Measurements from ENCODE around the gene UST. TPM values are rescaled to one million over a fixed set of nuclear protein-coding genes. Genes with fewer than 3 reads are reported as not detected.

The UST gene
- total RNA-seq, 2 experiments from 2014 or later, result 1.4 to 4.1 TPM

- Histone ChIP-seq H3K9me3 (ENCODE audit: low read length) (no peaks in the 10 kb centered on the region), H3K36me3 (ENCODE audit: insufficient read depth, low read length) (no peaks in the 10 kb centered on the region), H3K9me2 (ENCODE audit: insufficient read depth, low read length) (no peaks in the 10 kb centered on the region), H3K4me1 (ENCODE audit: insufficient read depth, low read length, poor library complexity, severe bottlenecking) (no peaks in the 10 kb centered on the region), H4K20me1 (ENCODE audit: insufficient read depth, low read length) (no peaks in the 10 kb centered on the region), H3K27ac (ENCODE audit: low read depth, low read length, poor library complexity, severe bottlenecking) (no peak overlapping the region), H3K4me2 (ENCODE audit: low read length) (no peak overlapping the region), H2AFZ (ENCODE audit: low read length) (no peak overlapping the region), H3K4me3 (ENCODE audit: low read depth, low read length, poor library complexity, severe bottlenecking) (no peak overlapping the region), H3K79me2 (ENCODE audit: insufficient read depth, low read depth, low read length) (no peaks in the 10 kb centered on the region)
- DNase-seq (ENCODE audit: low spot score), result no peak
- no TSS peak for BruUV-seq (replicated peaks)
- TF ChIP-seq EZH2phosphoT487 (IDR thresholded peaks at IDR 0.05; ENCODE audit: borderline replicate concordance, low read depth, low read length), result no peak
- no peak for TF ChIP-seq CTCF (conservative IDR thresholded peaks at IDR 0.05; ENCODE audit: low read length)
- ChIA-PET CTCF (ENCODE audit: unreplicated experiment) (interaction anchor here (1.1 kb wide), 1 partner anchor 9 kb away, joined by 3 read pairs; no protein-coding TSS in a partner anchor), POLR2A (interaction anchor here (0.5 kb wide), 1 partner anchor 16 kb away, joined by 3 read pairs; no protein-coding TSS in a partner anchor)
- intact Hi-C loops (cut with micrococcal nuclease; ENCODE audit: unreplicated experiment), result no loop called here
These were observed 78.1 kb downstream of the UST start for GRCh38 chr6:148824960-148825359.

- Histone ChIP-seq H3K9me3 (ENCODE audit: low read length) (no peaks in the 10 kb centered on the region), H3K9me2 (ENCODE audit: insufficient read depth, low read length) (no peaks in the 10 kb centered on the region), H4K20me1 (ENCODE audit: insufficient read depth, low read length) (no peaks in the 10 kb centered on the region), H3K4me3 (ENCODE audit: low read depth, low read length, poor library complexity, severe bottlenecking) (no peak overlapping the region), H3K4me1 (ENCODE audit: insufficient read depth, low read length, poor library complexity, severe bottlenecking) (no peaks in the 10 kb centered on the region), H2AFZ (ENCODE audit: low read length) (no peak overlapping the region), H3K27ac (ENCODE audit: low read depth, low read length, poor library complexity, severe bottlenecking) (no peak overlapping the region), H3K79me2 (ENCODE audit: insufficient read depth, low read depth, low read length) (no peaks in the 10 kb centered on the region), H3K36me3 (ENCODE audit: insufficient read depth, low read length) (no peaks in the 10 kb centered on the region), H3K4me2 (ENCODE audit: low read length) (no peak overlapping the region)
- no peak for TF ChIP-seq CTCF (conservative IDR thresholded peaks at IDR 0.05; ENCODE audit: low read length)
- TF ChIP-seq EZH2phosphoT487 (IDR thresholded peaks at IDR 0.05; ENCODE audit: borderline replicate concordance, low read depth, low read length), result no peak
- ChIA-PET POLR2A (no interaction called here), CTCF (ENCODE audit: unreplicated experiment) (interaction anchor here (1.1 kb wide), 1 partner anchor 9 kb away, joined by 3 read pairs; no protein-coding TSS in a partner anchor)
- intact Hi-C loops (cut with micrococcal nuclease; ENCODE audit: unreplicated experiment), result no loop called here
- BruUV-seq (replicated peaks), result no TSS peak
- no peak for DNase-seq (ENCODE audit: low spot score)
These were observed 78.7 kb downstream of the UST start for GRCh38 chr6:148825492-148825891.

GRCh38 chr6:148827416-148828045, 80.7 kb downstream of the UST start:
- Histone ChIP-seq H2AFZ (ENCODE audit: low read length) (no peak overlapping the region), H3K9me2 (ENCODE audit: insufficient read depth, low read length) (no peaks in the 10 kb centered on the region), H3K36me3 (ENCODE audit: insufficient read depth, low read length) (no peaks in the 10 kb centered on the region), H4K20me1 (ENCODE audit: insufficient read depth, low read length) (no peaks in the 10 kb centered on the region), H3K4me1 (ENCODE audit: insufficient read depth, low read length, poor library complexity, severe bottlenecking) (no peaks in the 10 kb centered on the region), H3K27ac (ENCODE audit: low read depth, low read length, poor library complexity, severe bottlenecking) (no peak overlapping the region), H3K79me2 (ENCODE audit: insufficient read depth, low read depth, low read length) (no peaks in the 10 kb centered on the region), H3K4me3 (ENCODE audit: low read depth, low read length, poor library complexity, severe bottlenecking) (no peak overlapping the region), H3K4me2 (ENCODE audit: low read length) (no peak overlapping the region), H3K9me3 (ENCODE audit: low read length) (no peaks in the 10 kb centered on the region)
- POLR2A ChIA-PET, result no interaction called here
- intact Hi-C loops (cut with micrococcal nuclease; ENCODE audit: unreplicated experiment), result no loop called here
- BruUV-seq (replicated peaks), result no TSS peak
- no peak for TF ChIP-seq CTCF (conservative IDR thresholded peaks at IDR 0.05; ENCODE audit: low read length)
- no peak for TF ChIP-seq EZH2phosphoT487 (IDR thresholded peaks at IDR 0.05; ENCODE audit: borderline replicate concordance, low read depth, low read length)
- DNase-seq (ENCODE audit: low spot score), result no peak
- CTCF ChIA-PET (ENCODE audit: unreplicated experiment), result no interaction called here

All from OCI-LY7 (cell line).